Keratinocyte (primary cell): Measurements from ENCODE around the gene SLC44A5. TPM values are rescaled to one million over a fixed set of nuclear protein-coding genes. Genes with fewer than 3 reads are reported as not detected.

ENCODE experiments used
- DNase-seq: peaks from one replicate; pipeline ENCODE4 v3.0.0-alpha.2; 2011; ENCODE audit warnings: low read depth, missing footprints, low spot score
- FAIRE-seq: peaks from 2 replicates; lab custom pipeline; 2011; peaks lifted over from hg19 to GRCh38; lab: Jason Lieb, UNC
- H2AFZ ChIP-seq: 2 replicates; pipeline ENCODE4 v1.6.0; 2012; ENCODE audit warnings: low read length, control low read depth, inconsistent platforms; ENCODE audit not compliant: control insufficient read depth
- H3K27ac ChIP-seq: 2 replicates; pipeline ENCODE4 v1.5.1; 2011; ENCODE audit warnings: low read length; ENCODE audit not compliant: control insufficient read depth, insufficient read depth
- H3K27me3 ChIP-seq: 3 replicates; pipeline ENCODE4 v1.6.0; 2011; ENCODE audit warnings: low read length; ENCODE audit not compliant: control insufficient read depth, insufficient read depth; ENCODE audit errors: extremely low read depth
- H3K36me3 ChIP-seq, 2 experiments: 2 replicates in 1 of 2; 3 replicates in 1 of 2; pipeline ENCODE4 v1.5.1; 2011; ENCODE audit warnings: low read length in 2 of 2, mild to moderate bottlenecking in 1 of 2; ENCODE audit not compliant: control insufficient read depth in 2 of 2, insufficient read depth in 2 of 2; ENCODE audit errors: extremely low read depth in 1 of 2
- H3K4me1 ChIP-seq: 3 replicates; pipeline ENCODE4 v1.5.1; 2011; ENCODE audit warnings: low read length; ENCODE audit not compliant: control insufficient read depth, insufficient read depth; ENCODE audit errors: extremely low read depth
- H3K4me2 ChIP-seq: 3 replicates; pipeline ENCODE4 v1.6.0; 2011; ENCODE audit warnings: low read depth, low read length; ENCODE audit not compliant: control insufficient read depth, insufficient read depth; ENCODE audit errors: extremely low read depth
- H3K4me3 ChIP-seq, 3 experiments: fragments of 200-600 bp in 1 of 3; sonication (generic) in 1 of 3; 2 replicates in 2 of 3; 3 replicates in 1 of 3; pipeline ENCODE4 v1.5.1; 2011 to 2016; ENCODE audit warnings: low read length in 3 of 3, mild to moderate bottlenecking in 3 of 3, control low read depth in 2 of 3, inconsistent platforms in 1 of 3, low read depth in 1 of 3, mixed read lengths in 1 of 3, mixed run types in 1 of 3, moderate library complexity in 1 of 3; ENCODE audit not compliant: control insufficient read depth in 2 of 3, insufficient read depth in 2 of 3; ENCODE audit errors: extremely low read depth in 1 of 3
- H3K79me2 ChIP-seq: 2 replicates; pipeline ENCODE4 v1.6.0; 2012; ENCODE audit warnings: low read length; ENCODE audit not compliant: control insufficient read depth, insufficient read depth
- H3K9ac ChIP-seq: 3 replicates; pipeline ENCODE4 v1.6.0; 2011; ENCODE audit warnings: low read length; ENCODE audit not compliant: control insufficient read depth, insufficient read depth; ENCODE audit errors: extremely low read depth
- H3K9me1 ChIP-seq: 3 replicates; pipeline ENCODE4 v1.6.0; 2011; ENCODE audit warnings: low read length; ENCODE audit not compliant: control insufficient read depth, insufficient read depth; ENCODE audit errors: extremely low read depth
- H3K9me3 ChIP-seq: 2 replicates; pipeline ENCODE4 v1.5.1; 2012; ENCODE audit warnings: low read depth, low read length; ENCODE audit not compliant: control insufficient read depth
- H4K20me1 ChIP-seq: 3 replicates; pipeline ENCODE4 v1.6.0; 2011; ENCODE audit warnings: low read length; ENCODE audit not compliant: control insufficient read depth, insufficient read depth; ENCODE audit errors: extremely low read depth
- EZH2 ChIP-seq: IDR thresholded peaks from one replicate; pipeline ENCODE4 v1.6.1; 2012; ENCODE audit warnings: inconsistent platforms, mild to moderate bottlenecking, low read length, moderate library complexity
- dilution Hi-C: fragments of 300-500 bp; cut with MboI; formaldehyde crosslinking; loops from one replicate; pipeline ENCODE4 v1.7.0; 2020; ENCODE audit warnings: low sequenced_read_pairs; ENCODE audit not compliant: extremely low pct_ligation_motif_present
- polyA plus RNA-seq, 5 experiments: library from polyadenylated mRNA; depleted of rRNA in 3 of 5; stranded (reverse) in 3 of 5; stranded (forward) in 1 of 5; unstranded in 1 of 5; fragments of >200 nt; gene quantifications; 1 replicate in 1 of 5; 2 replicates in 3 of 5; 3 replicates in 1 of 5; pipeline versions ENCODE4 v1.2.1 to v1.2.3, GENCODE V29; 2011 to 2012; ENCODE audit warnings: missing spikeins in 2 of 5, low read depth in 1 of 5, low replicate concordance in 1 of 5
- TF ChIP-seq, protein P1 (sequence below), 3 experiments: IDR thresholded peaks in 1 of 3; conservative IDR thresholded peaks in 1 of 3; optimal IDR thresholded peaks in 1 of 3; 2 replicates in 2 of 3; 3 replicates in 1 of 3; pipeline versions ENCODE3 to v1.5.1; 2011; ENCODE audit warnings: low read length in 3 of 3, mild to moderate bottlenecking in 3 of 3, moderate library complexity in 2 of 3, control low read depth in 1 of 3, inconsistent platforms in 1 of 3; ENCODE audit not compliant: insufficient read depth in 2 of 3; ENCODE audit errors: extremely low read depth in 1 of 3

The SLC44A5 gene
- polyA plus RNA-seq, 1 donor (not counting 4 experiments of a cell fraction or from before 2014, with no cell fraction given): 0.72 TPM

DNA sequence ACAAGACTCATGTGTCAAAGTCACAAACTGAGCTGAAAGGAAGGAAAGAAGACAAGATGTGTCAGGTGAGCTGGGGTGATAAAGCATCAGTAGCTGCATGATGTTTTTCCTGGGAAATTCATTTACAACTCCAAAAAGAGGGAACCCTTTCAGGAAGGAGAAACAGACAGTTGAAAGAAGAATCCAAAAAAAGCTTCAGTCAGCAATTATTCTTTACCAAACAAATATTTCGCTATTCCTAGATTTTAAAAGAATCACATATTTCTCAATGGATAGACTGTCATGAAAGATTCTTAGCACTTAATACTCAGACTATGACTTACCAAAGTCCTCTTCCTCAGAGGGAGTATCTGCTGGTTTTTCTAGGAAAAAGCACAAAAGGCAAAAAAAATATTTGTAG is 214.7 kb downstream of the SLC44A5 start:
- FAIRE-seq: no peak
- dilution Hi-C loops: no loop called here
- no peaks in the 10 kb centered on the region for H3K4me1 ChIP-seq

DNA sequence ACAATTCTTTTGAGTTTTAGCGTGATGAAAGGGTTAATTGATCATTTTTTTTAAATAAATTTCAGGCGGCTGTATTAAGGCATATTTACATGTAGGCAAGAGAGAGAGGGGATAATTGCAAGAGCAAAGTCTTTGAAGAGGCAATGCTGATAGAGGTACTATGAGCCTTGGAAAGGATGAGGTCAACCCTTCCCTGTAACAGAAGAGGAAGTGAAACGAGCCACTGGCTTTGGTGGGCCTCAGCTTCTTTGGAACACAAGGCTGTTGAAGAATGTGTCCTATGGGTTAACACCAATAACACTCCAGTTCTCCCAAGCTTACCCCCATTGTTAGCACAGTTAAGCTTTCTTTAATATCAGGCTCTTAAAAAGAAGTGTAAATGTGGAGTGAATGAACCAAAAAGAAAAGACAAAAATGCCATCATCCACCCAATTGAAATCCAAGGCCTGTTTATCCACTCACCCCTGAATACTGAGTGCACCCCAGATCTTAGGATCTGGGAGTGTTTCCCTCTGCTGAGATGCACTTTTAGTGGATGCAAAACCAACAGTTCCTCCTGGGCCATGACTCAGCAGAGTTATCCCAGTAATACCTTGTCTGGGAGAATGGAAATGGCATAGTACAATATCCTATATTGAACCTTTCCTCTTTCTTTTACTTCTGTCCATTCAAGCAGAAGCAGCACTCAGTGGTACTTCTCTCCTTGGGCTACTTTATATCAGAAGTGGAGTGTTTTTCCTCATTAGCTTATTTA is 216.4 kb downstream of the SLC44A5 start:
- H3K9ac ChIP-seq: no peak overlapping the region
- no peak overlapping the region for H3K4me2 ChIP-seq
- H3K27me3 ChIP-seq: no peaks in the 10 kb centered on the region
- dilution Hi-C loops: no loop called here
- H3K9me3 ChIP-seq: no peaks in the 10 kb centered on the region
- no peak for DNase-seq
- H3K4me1 ChIP-seq: no peaks in the 10 kb centered on the region
- no peak for FAIRE-seq
- no peaks in the 10 kb centered on the region for H3K9me1 ChIP-seq
- H2AFZ ChIP-seq: no peak overlapping the region
- no peak overlapping the region for H3K4me3 ChIP-seq
- H3K36me3 ChIP-seq: no peaks in the 10 kb centered on the region
- no peak overlapping the region for H3K27ac ChIP-seq
- TF ChIP-seq EZH2: no peak
- TF ChIP-seq, protein P1, sequence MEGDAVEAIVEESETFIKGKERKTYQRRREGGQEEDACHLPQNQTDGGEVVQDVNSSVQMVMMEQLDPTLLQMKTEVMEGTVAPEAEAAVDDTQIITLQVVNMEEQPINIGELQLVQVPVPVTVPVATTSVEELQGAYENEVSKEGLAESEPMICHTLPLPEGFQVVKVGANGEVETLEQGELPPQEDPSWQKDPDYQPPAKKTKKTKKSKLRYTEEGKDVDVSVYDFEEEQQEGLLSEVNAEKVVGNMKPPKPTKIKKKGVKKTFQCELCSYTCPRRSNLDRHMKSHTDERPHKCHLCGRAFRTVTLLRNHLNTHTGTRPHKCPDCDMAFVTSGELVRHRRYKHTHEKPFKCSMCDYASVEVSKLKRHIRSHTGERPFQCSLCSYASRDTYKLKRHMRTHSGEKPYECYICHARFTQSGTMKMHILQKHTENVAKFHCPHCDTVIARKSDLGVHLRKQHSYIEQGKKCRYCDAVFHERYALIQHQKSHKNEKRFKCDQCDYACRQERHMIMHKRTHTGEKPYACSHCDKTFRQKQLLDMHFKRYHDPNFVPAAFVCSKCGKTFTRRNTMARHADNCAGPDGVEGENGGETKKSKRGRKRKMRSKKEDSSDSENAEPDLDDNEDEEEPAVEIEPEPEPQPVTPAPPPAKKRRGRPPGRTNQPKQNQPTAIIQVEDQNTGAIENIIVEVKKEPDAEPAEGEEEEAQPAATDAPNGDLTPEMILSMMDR (optimal IDR thresholded peaks at IDR 0.05 in 1 of 3, IDR thresholded peaks at IDR 0.05 in 1 of 3, conservative IDR thresholded peaks at IDR 0.05 in 1 of 3; ENCODE audit: extremely low read depth in 1 of 3, insufficient read depth in 2 of 3, low read length in 3 of 3): no peak
- H3K79me2 ChIP-seq: no peaks in the 10 kb centered on the region
- H4K20me1 ChIP-seq: no peaks in the 10 kb centered on the region

More for the DNA sequence above, 214.7 kb downstream of the SLC44A5 start:
- no peaks in the 10 kb centered on the region for H4K20me1 ChIP-seq
- no peak for TF ChIP-seq EZH2
- TF ChIP-seq, protein P1 (optimal IDR thresholded peaks at IDR 0.05 in 1 of 3, IDR thresholded peaks at IDR 0.05 in 1 of 3, conservative IDR thresholded peaks at IDR 0.05 in 1 of 3; ENCODE audit: extremely low read depth in 1 of 3, insufficient read depth in 2 of 3, low read length in 3 of 3): no peak
- no peak overlapping the region for H2AFZ ChIP-seq
- H3K36me3 ChIP-seq: no peaks in the 10 kb centered on the region
- no peak overlapping the region for H3K4me2 ChIP-seq
- no peak overlapping the region for H3K9ac ChIP-seq
- DNase-seq: no peak
- no peak overlapping the region for H3K4me3 ChIP-seq
- no peaks in the 10 kb centered on the region for H3K79me2 ChIP-seq
- no peaks in the 10 kb centered on the region for H3K9me3 ChIP-seq
- H3K27me3 ChIP-seq: no peaks in the 10 kb centered on the region
- no peaks in the 10 kb centered on the region for H3K9me1 ChIP-seq
- H3K27ac ChIP-seq: no peak overlapping the region
